Measurements from ENCODE around the gene NF1. TPM values are rescaled to one million over a fixed set of nuclear protein-coding genes. Genes with fewer than 3 reads are reported as not detected.

Gene NF1
- total and polyA plus RNA-seq, 2 experiments from 2014 or later: 8.4 to 45.9 TPM

GRCh38 chr17:31374094-31374447, 279.3 kb downstream of the NF1 start:
- TF ChIP-seq EZH2phosphoT487 (IDR thresholded peaks at IDR 0.05; ENCODE audit: low read depth, severe bottlenecking, unreplicated experiment): no peak
- TF ChIP-seq CTCF (IDR thresholded peaks at IDR 0.05; ENCODE audit: poor library complexity): no peak
- TF ChIP-seq EZH2 (IDR thresholded peaks at IDR 0.05; ENCODE audit: borderline replicate concordance): no peak
- no peaks in the 10 kb centered on the region for H4K20me1 ChIP-seq (ENCODE audit: insufficient read depth, poor library complexity, severe bottlenecking)
- H2AFZ ChIP-seq: no peak overlapping the region
- H3K4me1 ChIP-seq (ENCODE audit: insufficient read depth): no peaks in the 10 kb centered on the region
- DNase-seq (ENCODE audit: low spot score): no peak
- WGBS (ENCODE audit: low lambda C conversion rate, missing lambda C conversion rate): 96% methylated on average over 6 of the region's 6 CpGs
- H3K9me2 ChIP-seq (replicated peaks; ENCODE audit: insufficient read depth): no peaks in the 10 kb centered on the region
- H3K4me2 ChIP-seq: no peak overlapping the region
- H3K9me3 ChIP-seq (ENCODE audit: low read depth): no peaks in the 10 kb centered on the region
- H3K79me2 ChIP-seq: no peaks in the 10 kb centered on the region
- H3K4me3 ChIP-seq: no peak overlapping the region
- no peaks in the 10 kb centered on the region for H3K36me3 ChIP-seq (replicated peaks; ENCODE audit: insufficient read depth, low read depth)
- H3K27me3 ChIP-seq: no peaks in the 10 kb centered on the region
- no peak overlapping the region for H3K27ac ChIP-seq

GRCh38 chr17:31374503-31374902, 279.7 kb downstream of the NF1 start:
- no peaks in the 10 kb centered on the region for H3K9me3 ChIP-seq (ENCODE audit: low read depth)
- no peaks in the 10 kb centered on the region for H3K36me3 ChIP-seq (replicated peaks; ENCODE audit: insufficient read depth, low read depth)
- H3K27ac ChIP-seq: no peak overlapping the region
- no peak overlapping the region for H2AFZ ChIP-seq
- H3K9me2 ChIP-seq (replicated peaks; ENCODE audit: insufficient read depth): no peaks in the 10 kb centered on the region
- H3K4me2 ChIP-seq: no peak overlapping the region
- no peak overlapping the region for H3K4me3 ChIP-seq
- TF ChIP-seq CTCF (IDR thresholded peaks at IDR 0.05; ENCODE audit: poor library complexity) (no peak), EZH2phosphoT487 (IDR thresholded peaks at IDR 0.05; ENCODE audit: low read depth, severe bottlenecking, unreplicated experiment) (no peak), EZH2 (IDR thresholded peaks at IDR 0.05; ENCODE audit: borderline replicate concordance) (no peak)
- DNase-seq (ENCODE audit: low spot score): no peak
- WGBS (ENCODE audit: low lambda C conversion rate, missing lambda C conversion rate): 98% methylated on average over 2 of the region's 2 CpGs
- H4K20me1 ChIP-seq (ENCODE audit: insufficient read depth, poor library complexity, severe bottlenecking): no peaks in the 10 kb centered on the region
- no peaks in the 10 kb centered on the region for H3K27me3 ChIP-seq
- H3K79me2 ChIP-seq: no peaks in the 10 kb centered on the region
- H3K4me1 ChIP-seq (ENCODE audit: insufficient read depth): no peaks in the 10 kb centered on the region

- DNase-seq (ENCODE audit: low spot score): no peak
- TF ChIP-seq CTCF (IDR thresholded peaks at IDR 0.05; ENCODE audit: poor library complexity) (no peak), EZH2 (IDR thresholded peaks at IDR 0.05; ENCODE audit: borderline replicate concordance) (no peak), EZH2phosphoT487 (IDR thresholded peaks at IDR 0.05; ENCODE audit: low read depth, severe bottlenecking, unreplicated experiment) (no peak)
- Histone ChIP-seq H3K4me2 (no peak overlapping the region), H3K4me1 (ENCODE audit: insufficient read depth) (no peaks in the 10 kb centered on the region), H3K36me3 (replicated peaks; ENCODE audit: insufficient read depth, low read depth) (no peaks in the 10 kb centered on the region), H3K9me3 (ENCODE audit: low read depth) (no peaks in the 10 kb centered on the region), H4K20me1 (ENCODE audit: insufficient read depth, poor library complexity, severe bottlenecking) (no peaks in the 10 kb centered on the region), H2AFZ (no peak overlapping the region), H3K9me2 (replicated peaks; ENCODE audit: insufficient read depth) (no peaks in the 10 kb centered on the region), H3K27ac (no peak overlapping the region), H3K27me3 (no peaks in the 10 kb centered on the region), H3K4me3 (no peak overlapping the region), H3K79me2 (no peaks in the 10 kb centered on the region)
Measured at GRCh38 chr17:31378638-31379037, 283.9 kb downstream of the NF1 start.

GRCh38 chr17:31379597-31380205, 284.9 kb downstream of the NF1 start:
- Histone ChIP-seq H3K79me2 (no peaks in the 10 kb centered on the region), H4K20me1 (ENCODE audit: insufficient read depth, poor library complexity, severe bottlenecking) (no peaks in the 10 kb centered on the region), H3K36me3 (replicated peaks; ENCODE audit: insufficient read depth, low read depth) (no peaks in the 10 kb centered on the region), H3K27me3 (no peaks in the 10 kb centered on the region), H3K4me2 (no peak overlapping the region), H3K9me3 (ENCODE audit: low read depth) (no peaks in the 10 kb centered on the region), H2AFZ (no peak overlapping the region), H3K4me3 (no peak overlapping the region), H3K27ac (no peak overlapping the region), H3K4me1 (ENCODE audit: insufficient read depth) (no peaks in the 10 kb centered on the region), H3K9me2 (replicated peaks; ENCODE audit: insufficient read depth) (no peaks in the 10 kb centered on the region)
- WGBS (ENCODE audit: low lambda C conversion rate, missing lambda C conversion rate): 100% methylated on average over 1 of the region's 1 CpG
- no peak for TF ChIP-seq EZH2 (IDR thresholded peaks at IDR 0.05; ENCODE audit: borderline replicate concordance)
- no peak for TF ChIP-seq EZH2phosphoT487 (IDR thresholded peaks at IDR 0.05; ENCODE audit: low read depth, severe bottlenecking, unreplicated experiment)
- TF ChIP-seq CTCF (IDR thresholded peaks at IDR 0.05; ENCODE audit: poor library complexity): no peak
- DNase-seq (ENCODE audit: low spot score): no peak
